GM19328 (cell line): Measurements from ENCODE around the gene CTNNBL1.

Experiments
- ATAC-seq: cut with Tn5 transposase; IDR thresholded peaks from one replicate; pipeline ENCODE4 v1.9.1; 2021; ENCODE audit warnings: mild to moderate bottlenecking, moderate library complexity; ENCODE audit not compliant: unreplicated experiment

Gene CTNNBL1

DNA sequence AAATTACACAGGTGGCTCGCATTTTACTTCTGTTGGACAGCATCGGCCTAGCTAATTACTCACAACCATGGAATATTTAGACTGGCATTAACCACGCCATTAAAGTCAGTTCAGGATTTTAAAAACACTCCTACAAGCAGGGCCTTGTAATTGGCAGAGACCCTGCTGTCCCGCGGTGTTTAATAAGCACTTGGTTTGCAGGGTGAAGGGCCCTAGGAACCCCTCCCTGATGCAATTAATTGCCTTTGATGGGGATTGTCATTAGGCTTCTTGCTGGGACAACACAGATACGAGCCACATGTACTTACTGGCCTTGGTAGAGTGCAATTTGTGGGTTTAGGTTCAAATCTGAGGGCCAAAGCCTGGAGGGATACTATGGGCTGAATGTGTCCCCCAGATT, 201.3 kb downstream of the CTNNBL1 start:
- no peak for ATAC-seq

DNA sequence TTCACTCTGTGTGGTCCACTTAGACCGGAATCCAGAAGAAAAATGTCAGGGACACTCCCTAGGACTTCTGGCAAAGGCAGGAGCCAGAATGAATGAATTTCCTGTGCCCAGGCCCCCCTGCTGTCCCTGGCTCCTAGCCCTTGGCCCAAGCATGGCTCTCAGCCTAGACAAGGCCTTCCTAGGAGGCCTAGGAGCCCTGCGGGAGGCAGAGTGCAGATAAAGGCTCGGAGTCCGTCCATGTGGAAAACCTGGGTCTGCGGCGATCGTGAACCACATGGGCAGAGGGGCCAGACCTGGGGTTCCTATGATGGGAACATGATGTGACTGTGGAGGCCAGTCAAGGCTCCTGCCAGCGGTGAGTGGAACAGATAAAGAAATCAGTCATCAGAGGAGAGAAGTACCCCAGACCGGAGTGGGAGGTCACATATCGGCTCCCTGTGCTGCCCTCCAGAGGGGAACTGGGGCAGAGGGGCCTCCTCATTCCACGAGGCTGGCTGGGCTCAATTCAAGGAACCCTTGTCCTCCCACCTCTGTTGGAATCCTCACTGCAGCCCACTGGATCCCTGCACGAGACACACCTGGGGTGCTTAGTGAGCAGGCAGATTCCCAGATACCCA, 203.2 kb downstream of the CTNNBL1 start:
- ATAC-seq = no peak

DNA sequence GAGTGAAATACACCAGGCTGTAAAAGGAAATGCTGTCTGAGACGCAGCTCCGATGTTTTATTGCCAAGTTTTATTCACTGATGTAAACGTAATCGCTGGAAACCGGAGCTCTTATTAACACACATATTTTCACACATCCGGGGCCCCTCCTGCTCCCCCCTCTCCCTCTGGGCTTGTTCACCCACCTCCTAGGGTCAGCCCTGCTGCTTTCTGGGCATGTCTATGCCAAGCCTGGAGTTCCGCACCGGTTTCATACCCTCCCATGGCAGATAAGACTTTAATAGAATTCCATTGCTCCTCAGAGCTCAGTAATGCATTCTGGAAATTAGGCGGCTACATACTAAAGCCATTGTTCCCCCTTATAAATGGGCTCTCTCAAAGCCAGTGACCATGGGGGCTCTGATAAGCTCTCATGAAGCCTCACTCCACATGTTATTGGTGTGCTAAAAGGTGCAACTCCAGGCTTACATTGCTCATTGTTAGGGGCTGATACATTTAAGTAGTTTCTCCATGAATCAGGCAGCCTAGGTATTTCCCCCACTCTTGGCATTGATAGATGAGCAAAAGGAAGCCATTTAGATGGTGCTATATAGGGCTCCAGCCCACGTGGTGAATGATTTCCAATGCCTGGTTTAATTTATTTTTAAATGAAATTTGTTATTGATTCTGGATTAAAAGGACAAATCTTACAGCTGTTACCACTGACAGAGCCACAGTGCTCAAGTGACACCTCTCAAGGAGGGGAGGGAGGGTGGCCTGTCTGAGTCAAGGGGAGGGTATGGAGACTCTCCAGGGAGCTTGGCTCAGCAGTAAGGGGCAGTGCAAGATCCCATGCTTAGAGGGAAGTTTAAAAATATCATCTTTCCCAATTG, 204.6 kb downstream of the CTNNBL1 start:
- no peak for ATAC-seq

GRCh38 chr20:37899105-37900045, 205.5 kb downstream of the CTNNBL1 start:
- no peak for ATAC-seq

DNA sequence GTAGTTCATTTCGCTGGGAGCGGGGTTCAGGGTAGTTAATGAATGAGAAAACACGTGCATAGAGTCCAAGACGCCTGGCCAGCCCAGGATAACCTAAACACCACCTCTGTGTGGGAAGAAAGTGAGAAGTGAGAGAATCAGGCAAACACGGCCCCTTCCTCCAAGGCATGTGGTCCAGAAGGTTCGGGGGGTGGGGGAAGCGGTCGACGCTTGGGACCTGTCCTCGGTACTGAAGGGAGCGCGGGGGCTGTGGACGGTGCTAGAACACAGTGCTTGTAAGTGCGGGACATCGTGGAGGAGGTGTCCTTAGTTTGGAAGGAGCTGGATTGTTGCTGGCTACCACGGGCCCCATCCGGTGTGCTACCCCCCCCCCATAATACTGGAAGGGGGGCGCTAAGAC, 207.4 kb downstream of the CTNNBL1 start:
- no peak for ATAC-seq

DNA sequence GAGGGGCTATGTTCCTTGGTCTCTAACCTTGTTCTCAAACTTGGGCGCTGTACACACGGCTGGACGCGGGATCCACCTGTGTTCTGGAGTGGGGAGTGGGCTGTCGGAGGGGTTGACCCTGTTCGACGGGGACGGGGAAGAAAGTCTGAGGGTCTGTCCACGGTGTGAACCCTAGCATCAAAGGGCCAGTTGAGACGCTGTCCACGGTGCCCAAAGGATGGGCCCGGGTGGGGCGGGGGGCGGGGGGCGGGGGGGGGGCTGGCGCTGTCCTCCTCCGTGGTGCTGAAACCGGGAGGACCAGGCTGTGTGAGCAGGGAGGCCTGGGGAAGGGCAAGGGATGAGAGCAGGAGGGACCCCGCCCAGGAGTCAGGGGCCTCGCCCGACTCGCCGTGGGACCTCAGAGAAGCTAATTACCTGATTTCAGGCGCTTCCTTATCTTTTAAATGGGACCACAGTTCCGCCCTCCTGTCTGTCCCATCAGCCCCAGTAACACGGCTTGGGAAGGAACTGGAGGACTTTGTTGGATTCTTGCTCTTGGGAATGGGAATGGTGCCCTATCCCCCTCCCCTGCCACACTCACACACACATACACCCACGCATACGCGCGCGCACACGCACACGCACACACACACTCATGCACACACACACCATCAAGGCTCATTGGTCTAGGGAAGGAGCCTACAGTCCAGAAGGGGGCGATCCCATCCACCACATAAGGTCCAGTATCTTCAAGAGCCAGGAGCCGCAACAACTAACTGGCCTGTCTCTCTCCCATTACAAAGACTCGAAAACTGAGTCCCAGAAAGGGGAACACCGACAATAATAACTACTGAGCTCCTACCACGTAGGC, 208.0 kb downstream of the CTNNBL1 start:
- no peak for ATAC-seq

DNA sequence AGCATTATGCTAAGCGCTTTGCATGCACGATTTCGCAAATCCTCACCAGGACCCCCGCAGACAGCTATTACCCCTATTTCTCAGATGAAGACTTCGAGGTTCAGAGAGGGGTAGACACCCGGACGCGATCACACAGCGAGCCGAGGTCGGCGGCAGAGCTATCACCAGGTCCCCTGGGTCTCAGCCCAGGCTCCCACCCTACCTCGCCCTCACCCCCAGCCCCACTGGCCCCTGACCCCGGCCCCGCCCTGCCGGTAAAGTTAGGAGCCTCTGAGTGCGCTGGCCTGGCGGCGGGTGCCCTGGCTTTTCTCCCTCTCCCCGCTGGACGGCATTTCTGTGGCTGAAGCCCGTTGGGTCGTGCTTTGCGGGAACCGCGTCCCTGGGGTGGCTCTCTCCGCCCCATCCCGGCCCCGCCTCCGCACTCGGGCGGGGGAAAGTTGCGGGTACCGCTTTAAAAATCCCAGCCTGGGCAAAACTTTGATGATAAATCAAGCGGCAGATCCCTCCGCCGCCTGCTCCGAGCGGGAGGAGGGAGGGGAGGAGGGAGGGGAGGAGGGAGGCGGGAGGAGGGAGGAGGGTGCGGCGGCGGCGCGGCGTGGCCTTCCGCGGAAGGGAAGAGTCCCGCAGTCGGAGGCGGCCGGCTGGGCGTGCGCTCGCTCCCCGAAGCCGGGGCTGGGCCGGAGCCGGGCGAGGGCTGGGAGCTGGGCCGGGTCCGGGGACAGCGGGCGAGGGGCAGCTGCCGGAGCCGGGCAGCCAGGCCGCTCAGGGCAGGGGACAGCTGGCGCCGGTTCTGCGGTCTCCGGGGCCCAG, 208.9 kb downstream of the CTNNBL1 start, which contains the start of gene VSTM2L:
Gene VSTM2L (plus strand): TSS at position 624 of the 810 bp plus-strand sequence. CDS start 224 bp downstream, outside the sequence.
- no peak for ATAC-seq

DNA sequence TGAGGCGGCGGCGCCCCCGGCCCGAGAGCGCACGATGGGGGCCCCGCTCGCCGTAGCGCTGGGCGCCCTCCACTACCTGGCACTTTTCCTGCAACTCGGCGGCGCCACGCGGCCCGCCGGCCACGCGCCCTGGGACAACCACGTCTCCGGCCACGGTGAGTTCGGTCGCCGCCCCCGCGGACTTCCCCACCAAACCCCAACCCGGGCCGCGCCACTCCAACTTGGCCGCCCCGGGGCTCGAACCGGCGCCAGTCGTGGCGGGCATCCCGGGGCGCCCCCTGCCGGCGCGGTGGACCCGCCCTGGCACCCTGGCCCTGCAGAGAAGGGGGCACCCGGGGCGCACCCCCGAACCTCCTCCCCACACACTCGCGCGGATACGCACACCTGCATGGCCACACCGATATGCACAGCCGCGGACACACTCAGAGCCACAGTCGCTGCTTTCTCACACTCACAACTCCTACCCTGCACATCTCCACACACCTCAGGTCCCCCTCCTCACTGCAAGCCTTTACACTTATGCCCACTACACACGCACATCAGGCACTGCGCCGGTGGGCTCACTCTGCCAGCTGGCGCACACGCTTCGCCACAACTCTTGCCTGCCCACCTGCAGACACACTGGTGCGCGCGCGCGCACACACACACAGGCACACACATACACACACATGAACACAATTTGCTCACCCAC, 209.6 kb downstream of the CTNNBL1 start:
- no peak for ATAC-seq

DNA sequence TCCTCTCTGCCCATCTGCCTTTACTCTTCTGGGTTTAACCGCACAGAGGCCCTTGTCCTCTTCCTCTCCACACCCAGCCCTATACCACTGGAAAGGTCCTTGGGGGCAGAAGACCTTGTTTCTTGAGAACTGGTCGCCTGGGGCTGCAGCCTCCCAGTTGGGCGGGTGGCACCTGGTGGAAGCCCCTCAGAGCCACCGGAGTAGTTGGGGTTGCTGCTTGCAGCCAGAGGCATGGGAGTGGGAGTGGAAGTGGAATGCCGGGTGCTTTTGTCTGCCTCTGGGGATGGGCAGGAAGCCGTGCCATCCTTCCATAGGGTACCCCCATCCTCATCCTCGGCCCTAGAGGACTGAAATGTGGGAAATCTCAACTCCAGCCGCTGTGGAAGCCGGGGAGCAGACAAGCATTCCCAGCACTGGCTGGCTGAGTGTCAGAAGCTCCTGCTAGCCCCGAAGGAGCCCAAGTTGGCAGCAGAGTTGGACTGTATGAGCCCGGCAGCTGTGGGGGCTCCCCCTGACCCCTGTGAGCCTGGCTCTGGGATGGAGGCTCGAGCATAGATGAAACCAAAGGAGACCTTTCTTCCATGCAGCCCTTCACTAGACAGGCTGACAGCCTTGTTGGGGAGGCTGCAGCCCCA, 210.3 kb downstream of the CTNNBL1 start:
- ATAC-seq = no peak

- no peak for ATAC-seq
Measured at GRCh38 chr20:37904845-37905373, 211.1 kb downstream of the CTNNBL1 start.

DNA sequence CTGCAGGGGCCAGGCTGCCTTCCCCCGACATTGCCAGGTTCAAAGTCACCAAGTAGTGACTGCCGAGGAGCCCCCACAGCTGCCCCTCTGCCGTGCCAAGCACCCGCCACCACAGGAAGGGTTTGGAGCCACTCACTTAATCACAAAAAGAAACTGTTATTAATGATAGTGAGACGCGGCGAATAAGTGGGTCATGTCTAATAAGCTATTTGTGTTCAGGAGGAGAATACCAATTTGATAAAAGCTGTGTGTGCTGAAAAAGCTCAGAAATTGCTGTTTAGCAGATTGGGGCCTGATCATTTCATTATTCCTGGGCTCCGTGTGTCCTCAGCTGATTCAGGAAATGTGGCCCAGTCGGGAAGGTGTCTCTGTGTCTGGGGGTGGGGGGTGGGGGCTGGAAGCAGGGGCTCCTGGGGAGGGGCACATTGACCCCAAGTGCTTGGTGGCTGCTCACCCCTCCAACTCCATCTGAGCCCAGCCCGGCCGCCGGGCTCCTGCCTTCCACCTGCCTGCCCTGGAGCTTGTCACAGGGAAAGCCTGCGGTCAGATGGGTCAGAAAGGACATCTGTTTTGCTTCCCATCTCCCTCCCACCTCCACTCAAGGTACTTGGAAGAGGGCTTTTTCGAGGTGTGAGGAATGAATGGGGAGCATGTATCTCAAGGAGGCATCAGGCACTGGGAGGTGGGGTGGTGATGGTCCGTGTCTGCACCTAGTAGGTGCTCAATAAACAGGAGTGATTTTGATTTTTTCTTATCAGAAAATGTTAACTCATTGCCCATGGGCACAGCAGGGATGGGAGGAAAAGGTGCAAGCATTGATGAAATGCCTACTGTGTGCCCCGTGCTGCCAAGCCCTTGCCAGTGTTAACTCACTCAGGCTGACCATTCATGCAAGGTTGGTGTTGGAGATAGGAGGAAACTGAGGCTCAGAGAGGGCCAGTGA, 212.1 kb downstream of the CTNNBL1 start:
- ATAC-seq = no peak

- ATAC-seq = no peak
Measured at GRCh38 chr20:37907330-37907676, 213.5 kb downstream of the CTNNBL1 start.

DNA sequence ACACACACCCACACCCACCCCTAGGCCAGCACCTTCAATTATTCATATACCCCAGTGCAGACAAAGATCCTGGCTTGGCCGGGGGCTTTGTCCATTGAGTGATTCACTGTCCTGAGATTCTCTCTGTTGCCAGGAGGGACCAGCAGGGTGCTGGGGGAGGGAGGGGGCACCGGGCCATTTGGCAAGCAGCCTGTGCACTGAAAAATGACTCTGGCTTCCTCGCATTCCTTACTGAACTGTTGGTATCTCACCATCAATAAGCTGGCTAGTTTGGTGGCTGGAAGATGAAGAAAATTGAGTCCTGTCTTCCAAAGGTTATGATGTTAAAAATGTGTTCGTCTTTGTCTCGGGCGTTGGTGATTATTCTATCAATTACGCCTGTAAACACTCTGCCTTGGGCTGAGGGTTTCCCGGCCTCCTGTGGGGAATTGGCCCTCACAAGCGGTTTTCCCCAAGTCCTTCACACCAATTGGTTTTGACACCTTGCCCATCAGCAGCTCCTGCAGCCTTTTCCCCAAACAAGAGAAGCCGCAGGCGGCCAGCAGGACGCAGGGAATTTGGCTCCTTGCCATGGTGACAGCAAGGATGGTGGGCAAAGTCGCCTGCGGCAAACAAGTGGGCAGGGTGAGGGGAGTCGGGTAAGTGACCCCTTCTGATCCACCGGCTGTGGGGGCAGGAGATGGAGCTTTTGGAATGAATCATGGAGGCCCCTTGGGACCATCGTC, 214.0 kb downstream of the CTNNBL1 start:
- ATAC-seq = no peak

- ATAC-seq = no peak
Measured at GRCh38 chr20:37911261-37911660, 217.4 kb downstream of the CTNNBL1 start.

GRCh38 chr20:37911838-37912281, 218.0 kb downstream of the CTNNBL1 start:
- no peak for ATAC-seq

DNA sequence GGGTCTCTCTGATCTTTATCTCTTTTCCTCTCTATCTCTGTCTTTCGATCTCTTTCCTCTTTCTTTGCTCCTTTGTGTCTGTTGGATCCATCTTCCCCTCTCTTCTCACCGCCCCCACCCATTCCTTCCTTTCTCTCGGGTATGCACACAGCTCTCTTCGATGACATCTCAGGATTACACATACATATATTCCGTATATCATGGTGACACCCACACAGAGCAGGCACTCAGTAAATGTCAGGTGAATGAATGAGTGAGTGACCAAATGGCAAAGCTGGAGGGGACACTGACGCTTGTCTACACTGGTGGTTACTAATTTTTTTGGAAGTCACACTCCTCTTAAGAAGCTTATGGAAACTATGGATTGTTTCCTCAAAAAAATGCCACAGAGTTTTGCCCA, 219.0 kb downstream of the CTNNBL1 start:
- ATAC-seq = no peak
